ENCODE data around the gene CIZ1.
"Not testable (repeated sequence)": the region's sequence is repeated elsewhere in the genome, so short reads cannot be mapped to it uniquely, and the experiment has no call there.

Gene CIZ1

GRCh38 chr9:128145536-128145935, 45.8 kb downstream of the CIZ1 start:
- DNase-seq (ENCODE audit: low spot score): peak; percentile 88

- DNase-seq (ENCODE audit: low spot score): no peak
Measured at GRCh38 chr9:128144239-128145181, 46.9 kb downstream of the CIZ1 start.

GRCh38 chr9:128143525-128144238, 47.7 kb downstream of the CIZ1 start:
- no peak for DNase-seq (ENCODE audit: low spot score)

GRCh38 chr9:128142596-128142995, 48.8 kb downstream of the CIZ1 start:
- DNase-seq (ENCODE audit: low spot score): no peak

- DNase-seq (ENCODE audit: low spot score): no peak
Measured at GRCh38 chr9:128142061-128142460, 49.3 kb downstream of the CIZ1 start.

GRCh38 chr9:128141604-128142003, 49.8 kb downstream of the CIZ1 start:
- DNase-seq (ENCODE audit: low spot score): no peak

GRCh38 chr9:128139621-128140020, 51.8 kb downstream of the CIZ1 start:
- no peak for DNase-seq (ENCODE audit: low spot score)

- no peak for DNase-seq (ENCODE audit: low spot score)
Measured at GRCh38 chr9:128138001-128138400, 53.4 kb downstream of the CIZ1 start.

- peak; percentile 84 for DNase-seq (ENCODE audit: low spot score)
Measured at GRCh38 chr9:128136816-128137793, 54.3 kb downstream of the CIZ1 start.

- not testable (repeated sequence) for DNase-seq (ENCODE audit: low spot score)
Measured at GRCh38 chr9:128135561-128135960, 55.8 kb downstream of the CIZ1 start.

GRCh38 chr9:128132139-128132538, 59.2 kb downstream of the CIZ1 start:
- peak; percentile 54 for DNase-seq (ENCODE audit: low spot score)

GRCh38 chr9:128131346-128131745, 60.0 kb downstream of the CIZ1 start:
- not testable (repeated sequence) for DNase-seq (ENCODE audit: low spot score)

- not testable (repeated sequence) for DNase-seq (ENCODE audit: low spot score)
Measured at GRCh38 chr9:128130651-128131050, 60.7 kb downstream of the CIZ1 start.

GRCh38 chr9:128129976-128130590, 61.3 kb downstream of the CIZ1 start:
- not testable (repeated sequence) for DNase-seq (ENCODE audit: low spot score)

- DNase-seq (ENCODE audit: low spot score): no peak
Measured at GRCh38 chr9:128128836-128129590, 62.4 kb downstream of the CIZ1 start.

- peak; percentile 92 for DNase-seq (ENCODE audit: low spot score)
Measured at GRCh38 chr9:128127990-128128835, 63.2 kb downstream of the CIZ1 start.

GRCh38 chr9:128127568-128127989, 63.8 kb downstream of the CIZ1 start, which contains the start of gene PTGES2:
Gene PTGES2, minus strand, starts transcription at chr9:128127729. Its CDS starts 12 bp downstream, at chr9:128127717.
- peak; percentile 82 for DNase-seq (ENCODE audit: low spot score)

- no peak for DNase-seq (ENCODE audit: low spot score)
Measured at GRCh38 chr9:128125580-128126354, 65.6 kb downstream of the CIZ1 start.
